NCI-H510A (cell line): Measurements from ENCODE around the gene TEKTIP1.
"Not testable (repeated sequence)": the region's sequence is repeated elsewhere in the genome, so short reads cannot be mapped to it uniquely, and the experiment has no call there.

ENCODE experiments used
- DNase-seq: peaks from one replicate; lab custom pipeline; 2025; lab: John Stamatoyannopoulos, UW

Gene TEKTIP1

DNA sequence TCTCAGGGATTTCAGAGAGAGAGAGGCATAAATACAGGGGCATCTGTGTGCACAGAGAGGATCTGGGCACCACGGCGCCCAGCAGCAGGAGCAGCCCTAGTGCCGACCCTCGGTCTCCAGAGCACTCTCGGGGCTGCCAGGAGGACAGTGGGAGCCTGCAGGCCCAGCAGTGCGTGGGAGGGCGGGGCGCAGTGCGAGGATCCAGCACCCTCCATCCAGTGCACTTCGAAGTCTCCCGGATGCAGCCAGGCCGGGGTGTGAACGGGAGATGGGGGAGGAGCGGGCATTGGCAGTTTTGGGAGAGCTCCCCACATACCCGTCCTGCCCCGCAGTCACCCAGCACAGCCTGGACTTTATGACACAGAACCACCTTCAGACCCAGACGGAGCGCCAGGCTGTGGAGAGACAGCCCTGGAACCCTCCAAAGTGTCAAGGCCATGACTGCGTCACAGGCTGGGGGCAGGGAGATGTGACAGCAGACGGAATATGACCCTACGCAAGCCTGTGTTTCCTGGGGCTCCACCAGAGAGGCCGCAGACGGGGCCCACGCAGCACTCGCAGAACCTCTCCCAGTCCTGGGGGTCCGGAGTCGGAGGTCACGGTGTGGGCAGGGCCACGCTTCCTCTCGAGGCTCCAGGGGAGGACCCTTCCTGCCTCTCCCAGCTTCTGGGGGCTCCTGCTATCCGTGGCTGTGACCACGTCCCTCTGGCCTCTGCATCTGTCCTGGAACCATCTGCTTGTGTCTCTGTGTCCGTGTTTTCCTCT lies 14.7 kb upstream of the TEKTIP1 start:
- no peak for DNase-seq

DNA sequence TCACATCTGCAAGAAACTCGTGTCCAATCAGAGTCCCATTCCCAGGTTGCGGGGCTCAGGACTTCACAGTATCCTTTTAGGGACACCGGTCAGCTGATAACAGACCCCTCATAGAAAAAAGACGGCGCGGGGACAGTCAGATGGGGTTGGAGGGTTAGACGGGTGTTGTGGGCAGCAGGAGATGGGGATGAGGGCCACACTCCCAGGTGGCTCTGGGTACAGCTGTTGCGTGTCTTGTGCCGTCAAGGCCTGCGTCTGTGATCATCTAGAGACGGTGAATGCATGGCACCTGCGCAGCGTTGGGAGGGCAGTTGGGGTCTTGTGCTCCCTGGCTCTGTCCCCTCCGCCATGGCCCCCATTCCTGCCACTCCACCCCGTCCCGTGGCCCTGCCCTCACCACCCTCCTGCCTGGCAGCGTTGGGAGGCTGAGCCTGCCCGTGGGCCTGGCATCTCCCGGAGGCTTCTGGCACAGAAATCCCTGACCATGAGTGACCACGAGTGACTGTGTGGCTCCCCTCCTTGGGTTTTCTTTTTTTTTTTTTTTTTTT lies 14.0 kb upstream of the TEKTIP1 start:
- no peak for DNase-seq

DNA sequence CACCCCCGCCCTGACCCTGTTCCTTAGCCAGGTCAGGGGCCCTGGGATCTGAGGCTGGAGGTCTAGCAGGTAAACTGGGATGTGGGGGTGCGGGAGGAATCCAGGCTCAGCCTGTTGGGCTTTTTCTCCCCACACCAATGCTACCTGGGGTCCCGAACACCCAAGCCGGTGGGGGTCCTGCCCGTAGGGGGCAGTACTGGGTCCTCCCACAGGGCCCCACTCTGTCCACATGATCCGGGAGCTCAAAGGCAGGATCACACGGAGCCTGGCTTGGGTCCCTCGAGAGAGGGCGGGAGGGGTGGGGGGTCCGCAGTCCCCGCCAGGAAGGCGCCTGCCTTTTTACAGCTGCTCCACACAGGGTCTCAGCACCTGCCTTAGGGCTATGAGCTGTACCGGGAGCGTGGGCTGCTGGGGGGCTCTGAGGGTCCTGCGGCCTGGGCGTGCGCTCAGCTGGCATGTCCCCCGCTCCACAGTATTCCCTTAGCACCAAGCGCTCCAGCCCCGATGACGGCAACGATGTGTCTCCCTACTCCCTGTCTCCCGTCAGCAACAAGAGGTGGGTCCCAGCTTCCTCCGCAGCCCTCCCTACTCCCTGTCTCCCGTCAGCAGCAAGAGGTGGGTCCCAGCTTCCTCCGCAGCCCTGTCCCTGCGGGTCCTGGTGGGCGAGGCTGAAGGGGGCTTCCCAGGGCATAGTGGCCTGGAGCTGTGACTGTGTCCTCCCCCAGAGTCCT lies 12.3 kb upstream of the TEKTIP1 start:
- no peak for DNase-seq

DNA sequence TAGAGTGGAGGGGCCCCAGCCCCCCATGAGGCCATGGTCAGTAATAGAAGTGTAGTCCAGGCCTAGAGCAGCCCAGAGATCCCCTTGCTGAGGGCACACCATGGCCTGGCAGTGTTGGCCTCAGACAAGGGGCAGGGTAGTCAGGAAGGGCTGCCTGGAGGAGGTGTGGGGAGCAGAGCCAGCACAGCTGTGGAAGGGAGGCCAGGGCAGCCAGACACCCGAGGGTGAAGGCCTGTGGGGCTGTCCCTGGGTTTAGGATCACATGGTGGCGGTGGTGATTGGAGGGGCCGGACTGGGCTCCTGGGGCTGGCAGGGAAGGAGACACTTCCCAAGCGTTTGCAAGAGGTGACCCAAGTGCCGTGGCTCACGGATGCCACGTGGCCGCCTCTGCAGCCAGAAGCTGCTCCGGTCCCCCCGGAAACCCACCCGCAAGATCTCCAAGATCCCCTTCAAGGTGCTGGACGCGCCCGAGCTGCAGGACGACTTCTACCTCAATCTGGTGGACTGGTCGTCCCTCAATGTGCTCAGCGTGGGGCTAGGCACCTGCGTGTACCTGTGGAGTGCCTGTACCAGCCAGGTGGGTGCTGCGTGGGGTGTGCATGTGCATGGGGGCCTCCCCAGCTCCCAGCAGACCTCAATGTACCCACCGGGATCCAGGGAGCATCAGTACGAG lies 11.6 kb upstream of the TEKTIP1 start:
- DNase-seq = no peak

DNA sequence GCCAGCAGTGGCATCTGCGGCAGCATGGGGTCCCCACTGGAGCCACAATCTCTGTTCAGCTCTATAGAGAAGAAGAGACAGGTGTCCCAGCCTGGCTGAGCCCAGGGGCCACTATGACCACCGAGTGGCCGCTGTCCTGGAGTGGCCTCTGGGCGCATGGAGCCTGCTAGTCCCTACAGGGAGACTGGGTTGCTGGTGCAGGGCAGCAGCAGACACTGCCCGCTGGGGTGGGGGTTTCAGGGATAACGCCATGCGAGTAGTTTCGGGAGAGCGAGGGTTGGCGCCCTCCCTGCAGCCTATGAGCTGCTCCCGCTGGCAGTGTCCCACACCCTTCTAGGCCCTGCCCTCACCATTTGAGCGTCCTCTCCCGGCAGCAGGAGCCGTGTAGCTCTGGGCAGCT lies 10.9 kb upstream of the TEKTIP1 start:
- no peak for DNase-seq

DNA sequence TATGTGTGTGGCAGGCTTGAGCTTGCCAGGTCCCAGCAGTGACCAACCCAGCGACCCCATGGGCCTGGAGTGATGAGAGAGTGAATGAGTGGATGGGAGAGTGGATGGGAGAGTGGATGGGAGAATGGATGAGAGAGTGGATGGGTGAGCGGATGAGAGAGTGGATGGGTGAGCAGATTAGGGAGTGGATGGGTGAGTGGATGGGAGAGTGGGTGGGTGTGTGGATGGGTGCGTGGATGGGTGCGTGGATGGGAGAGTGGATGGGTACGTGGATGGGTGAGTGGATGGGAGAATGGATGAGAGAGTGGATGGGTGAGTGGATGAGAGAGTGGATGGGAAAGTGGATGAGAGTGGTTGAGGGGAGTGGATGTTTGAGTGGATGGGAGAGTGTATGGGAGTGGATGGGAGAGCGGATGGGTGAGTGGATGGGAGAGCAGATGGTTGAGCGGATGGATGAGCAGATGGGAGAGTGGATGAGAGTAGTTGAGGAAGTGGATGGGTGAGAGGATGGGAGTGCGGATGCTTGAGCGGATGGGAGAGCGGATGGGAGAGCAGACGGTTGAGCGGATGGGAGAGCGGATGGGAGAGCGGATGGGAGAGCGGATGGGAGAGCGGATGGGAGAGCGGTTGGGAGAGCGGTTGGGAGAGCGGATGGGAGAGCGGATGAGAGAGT lies 10.3 kb upstream of the TEKTIP1 start:
- DNase-seq = no peak

DNA sequence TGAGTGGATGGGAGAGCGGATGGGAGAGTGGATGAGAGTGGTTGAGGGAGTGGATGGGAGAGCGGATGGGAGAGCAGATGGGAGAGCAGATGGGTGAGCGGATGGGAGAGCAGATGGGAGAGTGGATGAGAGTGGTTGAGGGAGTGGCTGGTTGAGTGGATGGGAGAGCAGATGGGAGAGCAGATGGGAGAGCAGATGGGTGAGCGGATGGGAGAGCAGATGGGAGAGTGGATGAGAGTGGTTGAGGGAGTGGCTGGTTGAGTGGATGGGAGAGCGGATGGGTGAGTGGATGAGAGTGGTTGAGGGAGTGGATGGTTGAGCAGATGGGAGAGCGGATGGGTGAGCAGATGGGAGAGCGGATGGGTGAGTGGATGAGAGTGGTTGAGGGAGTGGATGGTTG lies 9.7 kb upstream of the TEKTIP1 start:
- not testable (repeated sequence) for DNase-seq

DNA sequence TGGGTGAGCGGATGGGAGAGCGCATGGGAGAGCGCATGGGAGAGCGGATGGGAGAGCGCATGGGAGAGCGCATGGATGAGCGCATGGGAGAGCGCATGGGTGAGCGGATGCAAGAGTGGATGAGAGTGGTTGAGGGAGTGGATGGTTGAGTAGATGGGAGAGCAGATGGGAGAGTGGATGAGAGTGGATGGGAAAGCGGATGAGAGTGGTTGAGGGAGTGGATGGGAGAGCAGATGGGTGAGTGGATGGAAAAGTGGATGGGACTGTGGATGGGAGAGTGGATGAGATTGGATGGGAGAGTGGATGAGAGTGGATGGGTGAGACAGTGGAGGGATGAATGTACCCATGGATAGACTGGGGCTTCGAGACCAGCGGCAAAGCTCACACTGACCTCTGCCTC lies 8.6 kb upstream of the TEKTIP1 start:
- no peak for DNase-seq

DNA sequence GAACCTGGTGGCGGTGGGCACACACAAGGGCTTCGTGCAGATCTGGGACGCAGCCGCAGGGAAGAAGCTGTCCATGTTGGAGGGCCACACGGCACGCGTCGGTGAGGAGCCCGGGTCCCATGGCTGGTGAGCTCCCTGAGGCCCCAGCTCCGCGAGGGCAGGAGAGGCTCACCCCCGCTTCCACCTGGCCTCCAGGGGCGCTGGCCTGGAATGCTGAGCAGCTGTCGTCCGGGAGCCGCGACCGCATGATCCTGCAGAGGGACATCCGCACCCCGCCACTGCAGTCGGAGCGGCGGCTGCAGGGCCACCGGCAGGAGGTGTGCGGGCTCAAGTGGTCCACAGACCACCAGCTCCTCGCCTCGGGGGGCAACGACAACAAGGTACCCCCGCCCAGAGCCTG lies 7.3 kb upstream of the TEKTIP1 start:
- no peak for DNase-seq

DNA sequence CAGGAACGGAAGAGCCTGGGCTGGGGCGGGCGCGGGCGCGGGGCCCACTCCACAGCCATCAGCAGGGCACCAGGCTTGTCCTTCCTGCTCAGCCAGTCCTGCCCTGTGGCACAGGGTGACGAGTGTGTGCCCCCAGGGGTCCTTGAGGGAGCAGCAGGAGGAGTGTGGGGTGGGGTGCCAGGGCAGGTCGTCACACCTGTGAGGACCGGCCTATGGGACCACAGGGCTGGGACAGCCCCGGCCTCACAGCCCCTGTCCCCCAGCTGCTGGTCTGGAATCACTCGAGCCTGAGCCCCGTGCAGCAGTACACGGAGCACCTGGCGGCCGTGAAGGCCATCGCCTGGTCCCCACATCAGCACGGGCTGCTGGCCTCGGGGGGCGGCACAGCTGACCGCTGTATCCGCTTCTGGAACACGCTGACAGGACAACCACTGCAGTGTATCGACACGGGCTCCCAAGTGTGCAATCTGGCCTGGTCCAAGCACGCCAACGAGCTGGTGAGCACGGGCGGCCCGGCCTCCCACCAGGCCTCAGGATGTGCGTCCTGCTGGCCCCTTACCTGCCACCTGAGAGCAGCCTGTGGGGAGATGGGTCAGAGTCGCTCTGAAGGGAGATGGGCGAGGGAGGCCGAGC lies 6.7 kb upstream of the TEKTIP1 start:
- DNase-seq = no peak

DNA sequence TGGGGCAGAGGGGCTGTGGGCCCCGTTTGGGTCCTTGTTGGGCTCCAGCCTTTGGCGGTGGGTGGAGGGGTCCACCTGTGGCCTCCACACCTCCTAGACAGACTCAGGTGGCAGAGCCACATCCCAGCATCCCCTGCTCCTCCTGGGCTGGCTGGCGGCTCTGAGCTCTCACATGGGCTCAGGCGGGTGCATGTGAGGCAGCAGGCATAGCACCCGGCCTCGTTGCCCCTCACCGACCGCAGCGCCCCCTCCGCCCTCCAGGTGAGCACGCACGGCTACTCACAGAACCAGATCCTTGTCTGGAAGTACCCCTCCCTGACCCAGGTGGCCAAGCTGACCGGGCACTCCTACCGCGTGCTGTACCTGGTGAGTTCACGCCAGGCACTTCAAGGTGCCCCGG lies 5.9 kb upstream of the TEKTIP1 start:
- DNase-seq = no peak

DNA sequence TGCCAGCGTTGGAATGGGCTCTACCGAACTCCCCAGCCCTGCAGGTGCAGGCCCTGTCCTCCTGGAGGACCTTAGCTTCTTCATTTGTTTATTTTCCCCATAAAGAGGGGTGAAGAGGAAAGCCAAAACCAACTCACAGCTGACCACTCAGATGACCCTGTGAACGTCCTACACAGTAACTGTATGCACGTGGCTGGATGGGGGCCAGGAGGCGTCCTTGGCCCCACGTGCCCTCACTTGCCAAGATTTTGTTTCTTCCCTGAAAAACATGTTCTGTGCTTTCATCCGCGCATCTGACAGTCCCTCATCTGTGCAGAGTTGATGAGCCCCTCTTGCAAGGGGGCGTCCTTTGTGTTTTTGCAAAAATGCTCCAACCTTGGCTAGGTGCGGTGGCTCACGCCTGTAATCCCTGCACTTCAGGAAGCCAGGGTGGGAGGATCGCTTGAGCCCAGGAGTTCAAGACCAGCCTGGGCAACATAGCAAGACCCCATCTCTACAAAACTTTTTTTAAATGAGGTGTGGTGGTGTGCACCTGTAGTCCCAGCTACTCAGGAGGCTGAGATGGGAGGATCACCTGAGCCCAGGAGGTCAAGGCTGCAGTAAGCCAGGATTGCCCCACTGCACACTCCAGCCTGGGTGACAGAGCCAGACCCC lies 5.3 kb upstream of the TEKTIP1 start:
- DNase-seq = no peak

DNA sequence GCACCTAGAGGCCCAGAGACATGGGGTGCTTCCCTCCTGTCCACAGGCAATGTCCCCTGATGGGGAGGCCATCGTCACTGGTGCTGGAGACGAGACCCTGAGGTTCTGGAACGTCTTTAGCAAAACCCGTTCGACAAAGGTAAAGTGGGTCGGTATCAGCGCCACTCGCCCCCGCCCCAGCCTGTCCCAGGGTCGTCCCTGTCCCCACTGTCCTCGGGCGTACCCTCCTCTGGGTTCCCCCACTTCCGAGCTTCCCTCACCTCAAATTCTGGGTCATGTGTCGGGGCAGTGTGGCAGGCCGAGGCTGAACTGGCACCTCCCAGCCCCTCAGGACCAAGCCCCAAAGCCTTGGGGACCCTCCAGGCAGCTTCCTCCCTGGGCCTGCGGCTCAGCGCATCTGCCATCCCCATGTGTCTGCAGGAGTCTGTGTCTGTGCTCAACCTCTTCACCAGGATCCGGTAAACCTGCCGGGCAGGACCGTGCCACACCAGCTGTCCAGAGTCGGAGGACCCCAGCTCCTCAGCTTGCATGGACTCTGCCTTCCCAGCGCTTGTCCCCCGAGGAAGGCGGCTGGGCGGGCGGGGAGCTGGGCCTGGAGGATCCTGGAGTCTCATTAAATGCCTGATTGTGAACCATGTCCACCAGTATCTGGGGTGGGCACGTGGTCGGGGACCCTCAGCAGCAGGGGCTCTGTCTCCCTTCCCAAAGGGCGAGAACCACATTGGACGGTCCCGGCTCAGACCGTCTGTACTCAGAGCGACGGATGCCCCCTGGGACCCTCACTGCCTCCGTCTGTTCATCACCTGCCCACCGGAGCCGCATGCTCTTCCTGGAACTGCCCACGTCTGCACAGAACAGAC lies 4.4 kb upstream of the TEKTIP1 start:
- no peak for DNase-seq

DNA sequence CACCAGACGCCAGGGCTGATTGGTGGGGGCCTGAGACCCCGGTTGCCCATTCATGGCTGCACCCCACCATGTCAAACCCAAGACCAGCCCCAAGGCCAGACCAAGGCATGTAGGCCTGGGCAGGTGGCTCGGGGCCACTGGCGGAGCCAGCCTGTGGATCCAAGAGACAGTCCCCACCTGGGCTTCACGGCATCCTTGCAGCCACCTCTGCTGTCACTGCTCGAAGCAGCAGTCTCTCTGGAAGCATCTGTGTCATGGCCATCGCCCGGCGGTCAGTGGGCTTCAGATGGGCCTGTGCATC lies 3.8 kb upstream of the TEKTIP1 start:
- DNase-seq = no peak

DNA sequence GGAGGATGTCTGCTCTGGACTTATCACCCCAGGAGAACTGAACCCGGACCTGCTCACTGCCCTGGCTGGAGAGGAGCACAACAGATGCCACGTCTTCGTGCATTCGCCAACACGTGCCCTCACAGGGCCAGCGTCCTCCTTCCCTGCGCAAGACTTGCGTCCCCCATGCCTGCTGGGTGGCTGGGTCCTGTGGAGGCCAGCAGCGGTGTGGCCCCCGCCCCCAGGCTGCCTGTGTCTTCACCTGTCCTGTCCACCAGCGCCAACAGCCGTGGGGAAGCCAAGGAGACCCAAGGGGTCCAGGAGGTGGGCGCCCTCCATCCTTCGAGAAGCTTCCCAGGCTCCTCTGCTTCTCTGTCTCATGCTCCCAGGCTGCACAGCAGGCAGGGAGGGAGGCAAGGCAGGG lies 3.4 kb upstream of the TEKTIP1 start:
- DNase-seq = no peak

DNA sequence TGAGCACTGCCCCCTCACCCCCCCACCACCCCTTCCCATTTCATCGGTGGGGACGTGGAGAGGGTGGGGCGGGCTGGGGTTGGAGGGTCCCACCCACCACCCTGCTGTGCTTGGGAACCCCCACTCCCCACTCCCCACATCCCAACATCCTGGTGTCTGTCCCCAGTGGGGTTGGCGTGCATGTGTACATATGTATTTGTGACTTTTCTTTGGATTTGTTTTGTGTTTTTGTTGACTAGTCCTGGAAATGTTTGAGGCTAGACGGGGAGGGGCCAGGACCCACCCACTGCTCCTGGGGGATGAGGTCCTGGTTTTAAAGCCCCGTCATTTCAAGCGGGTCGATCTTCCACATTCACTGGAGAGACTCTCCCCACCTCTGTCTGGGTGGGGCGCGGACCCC lies 3.0 kb upstream of the TEKTIP1 start:
- DNase-seq = no peak

DNA sequence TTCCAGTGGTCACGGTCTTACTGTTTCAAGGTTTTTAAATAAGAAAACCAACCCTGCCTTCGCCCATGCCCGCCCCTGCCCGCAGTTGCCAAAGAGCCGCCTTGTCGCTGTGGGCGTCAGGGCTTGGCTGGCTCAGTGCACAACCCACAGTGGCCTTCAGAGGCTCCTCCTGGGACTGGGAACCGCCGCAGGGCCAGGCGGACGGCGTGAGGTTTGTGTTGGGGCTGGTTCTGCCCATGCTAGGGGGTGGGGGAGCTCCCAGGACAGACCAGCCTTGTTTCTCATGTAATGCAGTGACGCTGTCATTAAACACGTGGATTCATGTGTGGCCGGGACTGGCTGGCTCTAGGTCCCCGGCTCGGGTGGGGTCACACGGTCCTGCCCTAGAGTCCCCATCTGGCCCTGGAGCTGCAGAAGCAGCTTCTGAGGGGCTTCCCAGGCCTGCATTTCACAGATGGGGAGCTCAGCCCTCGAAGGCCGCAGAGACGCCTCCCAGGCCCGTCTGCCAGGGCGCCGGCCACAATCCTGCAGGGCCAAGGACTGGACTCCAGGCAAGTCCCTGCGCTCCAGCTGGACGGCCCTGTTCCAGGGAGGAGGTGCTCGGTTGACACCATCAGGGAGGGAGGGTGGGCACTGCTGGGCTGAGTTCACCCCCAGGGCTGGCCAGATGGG lies 2.4 kb upstream of the TEKTIP1 start:
- DNase-seq = no peak

DNA sequence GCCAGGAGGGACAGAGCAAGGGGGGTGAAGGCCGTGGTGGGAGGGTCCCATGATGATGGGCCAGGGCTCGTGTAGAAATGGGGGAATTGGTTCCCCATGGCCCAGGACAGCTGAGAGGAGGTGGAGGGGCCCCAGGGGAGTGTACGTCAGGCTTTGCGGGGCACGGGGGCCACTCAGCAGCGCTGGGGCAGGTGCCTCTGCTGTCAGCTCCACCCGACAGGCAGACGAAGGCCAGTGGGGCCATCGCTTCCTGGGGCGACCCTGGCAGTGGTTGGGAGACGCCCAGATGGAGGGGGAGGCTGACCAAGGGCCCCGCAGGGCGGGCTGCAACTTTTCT lies 1.9 kb upstream of the TEKTIP1 start:
- no peak for DNase-seq

DNA sequence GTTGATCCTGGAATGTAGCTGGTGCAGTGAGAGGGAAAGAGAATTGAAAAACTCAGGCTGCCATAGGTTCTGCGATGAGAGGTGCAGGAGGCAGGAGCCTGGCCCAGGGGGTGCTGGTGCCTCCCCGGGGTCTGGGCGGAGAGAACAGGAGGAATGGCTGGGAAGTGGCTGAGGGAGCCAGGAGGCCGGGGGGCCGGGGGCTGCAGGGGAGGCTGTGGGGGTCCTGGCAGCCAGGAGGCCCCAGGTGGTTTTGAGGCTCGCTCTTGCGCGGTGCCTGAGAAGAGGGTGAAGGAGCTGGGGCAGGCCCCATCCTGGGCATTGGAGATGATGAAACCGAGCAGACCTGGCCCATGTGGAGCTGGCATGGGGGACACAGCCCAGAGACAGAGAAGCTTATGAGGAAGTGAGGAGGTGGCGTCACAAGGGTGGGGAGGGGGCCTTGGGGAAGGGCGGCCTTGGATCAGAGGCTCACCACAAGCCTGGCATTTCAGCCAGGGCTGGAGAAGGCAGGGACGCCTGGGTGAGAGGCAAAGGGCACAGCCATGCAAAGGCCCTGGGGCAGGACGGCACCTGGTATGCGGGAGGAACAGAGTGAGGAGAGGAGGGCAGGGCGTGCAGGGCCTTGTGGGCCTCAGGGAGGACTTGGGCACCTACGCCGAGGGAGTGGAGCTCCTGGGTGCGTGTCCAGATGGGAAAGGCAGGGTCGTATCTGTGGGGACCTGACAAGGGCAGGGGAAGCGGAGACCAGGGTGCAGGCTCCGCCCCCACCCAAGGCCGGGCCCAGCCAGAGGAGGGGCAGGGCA lies 1.3 kb upstream of the TEKTIP1 start:
- no peak for DNase-seq
